ENCODE results near the gene ADAMTS6.

Gene ADAMTS6

GRCh38 chr5:65276178-65276890, 205.4 kb downstream of the ADAMTS6 start:
- Histone ChIP-seq H3K4me3 (ENCODE audit: low read length) (no peak overlapping the region), H3K9ac (ENCODE audit: low read length) (no peak overlapping the region), H3K27me3 (ENCODE audit: control insufficient read depth, insufficient read depth, low read length) (no peaks in the 10 kb centered on the region), H3K4me1 (ENCODE audit: control insufficient read depth, low read depth, low read length) (peaks cover 8% of the 10 kb centered on the region), H3K27ac (ENCODE audit: low read length) (no peak overlapping the region), H3K9me3 (ENCODE audit: control insufficient read depth, low read depth, low read length) (no peaks in the 10 kb centered on the region), H3K36me3 (ENCODE audit: control insufficient read depth, low read depth, low read length) (no peaks in the 10 kb centered on the region)

GRCh38 chr5:65271906-65272305, 209.8 kb downstream of the ADAMTS6 start:
- H3K9me3 ChIP-seq (ENCODE audit: control insufficient read depth, low read depth, low read length): no peaks in the 10 kb centered on the region
- H3K36me3 ChIP-seq (ENCODE audit: control insufficient read depth, low read depth, low read length): no peaks in the 10 kb centered on the region
- no peaks in the 10 kb centered on the region for H3K27me3 ChIP-seq (ENCODE audit: control insufficient read depth, insufficient read depth, low read length)
- peaks cover 8% of the 10 kb centered on the region for H3K4me1 ChIP-seq (ENCODE audit: control insufficient read depth, low read depth, low read length)
- H3K4me3 ChIP-seq (ENCODE audit: low read length): no peak overlapping the region
- H3K9ac ChIP-seq (ENCODE audit: low read length): no peak overlapping the region
- H3K27ac ChIP-seq (ENCODE audit: low read length): no peak overlapping the region

GRCh38 chr5:65268525-65268924, 213.2 kb downstream of the ADAMTS6 start:
- Histone ChIP-seq H3K27me3 (ENCODE audit: control insufficient read depth, insufficient read depth, low read length) (no peaks in the 10 kb centered on the region), H3K4me1 (ENCODE audit: control insufficient read depth, low read depth, low read length) (peaks cover 19% of the 10 kb centered on the region), H3K9ac (ENCODE audit: low read length) (no peak overlapping the region), H3K9me3 (ENCODE audit: control insufficient read depth, low read depth, low read length) (no peaks in the 10 kb centered on the region), H3K36me3 (ENCODE audit: control insufficient read depth, low read depth, low read length) (no peaks in the 10 kb centered on the region), H3K27ac (ENCODE audit: low read length) (no peak overlapping the region), H3K4me3 (ENCODE audit: low read length) (no peak overlapping the region)

GRCh38 chr5:65264420-65264819, 217.3 kb downstream of the ADAMTS6 start:
- Histone ChIP-seq H3K4me1 (ENCODE audit: control insufficient read depth, low read depth, low read length) (peaks cover 41% of the 10 kb centered on the region), H3K9ac (ENCODE audit: low read length) (no peak overlapping the region), H3K4me3 (ENCODE audit: low read length) (peak overlapping the region; percentile 37), H3K36me3 (ENCODE audit: control insufficient read depth, low read depth, low read length) (no peaks in the 10 kb centered on the region), H3K27me3 (ENCODE audit: control insufficient read depth, insufficient read depth, low read length) (no peaks in the 10 kb centered on the region), H3K27ac (ENCODE audit: low read length) (no peak overlapping the region), H3K9me3 (ENCODE audit: control insufficient read depth, low read depth, low read length) (no peaks in the 10 kb centered on the region)

- Histone ChIP-seq H3K36me3 (ENCODE audit: control insufficient read depth, low read depth, low read length) (no peaks in the 10 kb centered on the region), H3K27me3 (ENCODE audit: control insufficient read depth, insufficient read depth, low read length) (no peaks in the 10 kb centered on the region), H3K4me1 (ENCODE audit: control insufficient read depth, low read depth, low read length) (peaks cover 41% of the 10 kb centered on the region), H3K9me3 (ENCODE audit: control insufficient read depth, low read depth, low read length) (no peaks in the 10 kb centered on the region), H3K27ac (ENCODE audit: low read length) (no peak overlapping the region), H3K4me3 (ENCODE audit: low read length) (no peak overlapping the region), H3K9ac (ENCODE audit: low read length) (no peak overlapping the region)
Measured at GRCh38 chr5:65263321-65263720, 218.4 kb downstream of the ADAMTS6 start.

GRCh38 chr5:65262649-65263059, 219.1 kb downstream of the ADAMTS6 start:
- Histone ChIP-seq H3K27ac (ENCODE audit: low read length) (no peak overlapping the region), H3K4me3 (ENCODE audit: low read length) (no peak overlapping the region)

GRCh38 chr5:65262096-65262495, 219.6 kb downstream of the ADAMTS6 start:
- no peak overlapping the region for H3K4me3 ChIP-seq (ENCODE audit: low read length)
- H3K27ac ChIP-seq (ENCODE audit: low read length): no peak overlapping the region
- no peaks in the 10 kb centered on the region for H3K27me3 ChIP-seq (ENCODE audit: control insufficient read depth, insufficient read depth, low read length)
- no peaks in the 10 kb centered on the region for H3K9me3 ChIP-seq (ENCODE audit: control insufficient read depth, low read depth, low read length)
- no peaks in the 10 kb centered on the region for H3K36me3 ChIP-seq (ENCODE audit: control insufficient read depth, low read depth, low read length)
- no peak overlapping the region for H3K9ac ChIP-seq (ENCODE audit: low read length)
- peaks cover 41% of the 10 kb centered on the region for H3K4me1 ChIP-seq (ENCODE audit: control insufficient read depth, low read depth, low read length)

More at GRCh38 chr5:65262649-65263059, 219.1 kb downstream of the ADAMTS6 start:
- H3K4me1 ChIP-seq (ENCODE audit: control insufficient read depth, low read depth, low read length): peaks cover 41% of the 10 kb centered on the region
- no peaks in the 10 kb centered on the region for H3K9me3 ChIP-seq (ENCODE audit: control insufficient read depth, low read depth, low read length)
- H3K36me3 ChIP-seq (ENCODE audit: control insufficient read depth, low read depth, low read length): no peaks in the 10 kb centered on the region
- no peak overlapping the region for H3K9ac ChIP-seq (ENCODE audit: low read length)
- H3K27me3 ChIP-seq (ENCODE audit: control insufficient read depth, insufficient read depth, low read length): no peaks in the 10 kb centered on the region

- H3K4me3 ChIP-seq (ENCODE audit: low read length): no peak overlapping the region
- H3K9ac ChIP-seq (ENCODE audit: low read length): no peak overlapping the region
Measured at GRCh38 chr5:65261499-65261898, 220.2 kb downstream of the ADAMTS6 start.

GRCh38 chr5:65255294-65255693, 226.4 kb downstream of the ADAMTS6 start:
- H3K4me3 ChIP-seq (ENCODE audit: low read length): no peak overlapping the region
- H3K9me3 ChIP-seq (ENCODE audit: control insufficient read depth, low read depth, low read length): no peaks in the 10 kb centered on the region
- H3K4me1 ChIP-seq (ENCODE audit: control insufficient read depth, low read depth, low read length): no peaks in the 10 kb centered on the region
- H3K9ac ChIP-seq (ENCODE audit: low read length): no peak overlapping the region
- H3K27ac ChIP-seq (ENCODE audit: low read length): no peak overlapping the region
- no peaks in the 10 kb centered on the region for H3K36me3 ChIP-seq (ENCODE audit: control insufficient read depth, low read depth, low read length)
- no peaks in the 10 kb centered on the region for H3K27me3 ChIP-seq (ENCODE audit: control insufficient read depth, insufficient read depth, low read length)

More at GRCh38 chr5:65261499-65261898, 220.2 kb downstream of the ADAMTS6 start:
- Histone ChIP-seq H3K9me3 (ENCODE audit: control insufficient read depth, low read depth, low read length) (no peaks in the 10 kb centered on the region), H3K4me1 (ENCODE audit: control insufficient read depth, low read depth, low read length) (peaks cover 41% of the 10 kb centered on the region), H3K27ac (ENCODE audit: low read length) (no peak overlapping the region), H3K27me3 (ENCODE audit: control insufficient read depth, insufficient read depth, low read length) (no peaks in the 10 kb centered on the region), H3K36me3 (ENCODE audit: control insufficient read depth, low read depth, low read length) (no peaks in the 10 kb centered on the region)

GRCh38 chr5:65252977-65253376, 228.7 kb downstream of the ADAMTS6 start:
- H3K9ac ChIP-seq (ENCODE audit: low read length): no peak overlapping the region
- no peak overlapping the region for H3K27ac ChIP-seq (ENCODE audit: low read length)
- H3K27me3 ChIP-seq (ENCODE audit: control insufficient read depth, insufficient read depth, low read length): no peaks in the 10 kb centered on the region
- no peak overlapping the region for H3K4me3 ChIP-seq (ENCODE audit: low read length)
- no peaks in the 10 kb centered on the region for H3K4me1 ChIP-seq (ENCODE audit: control insufficient read depth, low read depth, low read length)
- H3K9me3 ChIP-seq (ENCODE audit: control insufficient read depth, low read depth, low read length): no peaks in the 10 kb centered on the region
- H3K36me3 ChIP-seq (ENCODE audit: control insufficient read depth, low read depth, low read length): no peaks in the 10 kb centered on the region

- Histone ChIP-seq H3K4me3 (ENCODE audit: low read length) (no peak overlapping the region), H3K27me3 (ENCODE audit: control insufficient read depth, insufficient read depth, low read length) (no peaks in the 10 kb centered on the region), H3K27ac (ENCODE audit: low read length) (no peak overlapping the region), H3K9me3 (ENCODE audit: control insufficient read depth, low read depth, low read length) (no peaks in the 10 kb centered on the region), H3K36me3 (ENCODE audit: control insufficient read depth, low read depth, low read length) (no peaks in the 10 kb centered on the region), H3K9ac (ENCODE audit: low read length) (no peak overlapping the region), H3K4me1 (ENCODE audit: control insufficient read depth, low read depth, low read length) (peaks cover under 1% of the 10 kb centered on the region)
Measured at GRCh38 chr5:65248896-65249295, 232.8 kb downstream of the ADAMTS6 start.

GRCh38 chr5:65247594-65247993, 234.1 kb downstream of the ADAMTS6 start:
- Histone ChIP-seq H3K4me1 (ENCODE audit: control insufficient read depth, low read depth, low read length) (peaks cover 10% of the 10 kb centered on the region), H3K27ac (ENCODE audit: low read length) (no peak overlapping the region), H3K36me3 (ENCODE audit: control insufficient read depth, low read depth, low read length) (no peaks in the 10 kb centered on the region), H3K27me3 (ENCODE audit: control insufficient read depth, insufficient read depth, low read length) (no peaks in the 10 kb centered on the region), H3K9ac (ENCODE audit: low read length) (no peak overlapping the region), H3K4me3 (ENCODE audit: low read length) (no peak overlapping the region), H3K9me3 (ENCODE audit: control insufficient read depth, low read depth, low read length) (no peaks in the 10 kb centered on the region)
